H1 (cell line): Measurements from ENCODE around the gene CAMK1. TPM values are rescaled to one million over a fixed set of nuclear protein-coding genes. Genes with fewer than 3 reads are reported as not detected.

Experiments
- CTCF ChIA-PET: fragments of 300-600 bp; sonication (Branson Sonifier 250); formaldehyde crosslinking; loops from one replicate; lab custom pipeline; 2021; ENCODE audit not compliant: partially characterized antibody; lab: Charles Lee
- POLR2A ChIA-PET: fragments of 300-600 bp; sonication (Branson Sonifier 250); formaldehyde crosslinking; loops from one replicate; lab custom pipeline; 2021; ENCODE audit warnings: inconsistent platforms; ENCODE audit not compliant: partially characterized antibody; lab: Charles Lee
- DNase-seq, 2 experiments: peaks; one replicate each; pipeline versions ENCODE4 v3.0.0 to v3.0.0-alpha.2; 2010 to 2022; ENCODE audit warnings: low spot score in 2 of 2, low read depth in 1 of 2, mixed read lengths in 1 of 2
- FAIRE-seq: peaks from 2 replicates; lab custom pipeline; 2011; peaks lifted over from hg19 to GRCh38; lab: Jason Lieb, UNC
- H2AFZ ChIP-seq: 2 replicates; pipeline ENCODE4 v1.8.1; 2012; ENCODE audit warnings: low read length, inconsistent platforms
- H2AK5ac ChIP-seq: 2 replicates; pipeline ENCODE4 v1.6.1; 2013; ENCODE audit warnings: low read depth, low read length
- H2BK120ac ChIP-seq: replicated peaks from 2 replicates; pipeline ENCODE3; 2013; ENCODE audit warnings: low read depth, low read length, inconsistent platforms
- H2BK12ac ChIP-seq: 2 replicates; pipeline ENCODE4 v1.6.1; 2013; ENCODE audit warnings: low read depth, low read length
- H2BK15ac ChIP-seq: 2 replicates; pipeline ENCODE4 v1.6.1; 2013; ENCODE audit warnings: low read length
- H2BK20ac ChIP-seq: 2 replicates; pipeline ENCODE4 v1.6.1; 2013; ENCODE audit warnings: low read length
- H2BK5ac ChIP-seq: 2 replicates; pipeline ENCODE4 v1.6.1; 2013; ENCODE audit warnings: low read depth, low read length
- H3K14ac ChIP-seq: 2 replicates; pipeline ENCODE4 v1.6.1; 2013; ENCODE audit warnings: inconsistent platforms; ENCODE audit not compliant: insufficient read length
- H3K18ac ChIP-seq: 2 replicates; pipeline ENCODE4 v1.6.1; 2013; ENCODE audit warnings: low read length; ENCODE audit errors: extremely low read depth
- H3K23ac ChIP-seq: 2 replicates; pipeline ENCODE4 v1.6.1; 2013; ENCODE audit warnings: inconsistent platforms; ENCODE audit not compliant: insufficient read length
- H3K23me2 ChIP-seq: 2 replicates; pipeline ENCODE4 v1.6.1; 2013; ENCODE audit warnings: low read depth, low read length
- H3K27ac ChIP-seq: 2 replicates; pipeline ENCODE4 v1.6.1; 2011; ENCODE audit warnings: low read depth, low read length, inconsistent platforms
- H3K27me3 ChIP-seq, 4 experiments: replicated peaks in 1 of 4; 1 replicate in 1 of 4; 2 replicates in 3 of 4; pipeline versions ENCODE4 v1.6.1 to v1.8.1; 2011 to 2013; ENCODE audit warnings: low read length in 3 of 4, mild to moderate bottlenecking in 3 of 4, inconsistent platforms in 2 of 4, mixed read lengths in 2 of 4, moderate library complexity in 1 of 4; ENCODE audit not compliant: control insufficient read depth in 3 of 4, insufficient read depth in 3 of 4; ENCODE audit errors: extremely low read depth in 1 of 4
- H3K36me3 ChIP-seq, 4 experiments: 2 replicates each; pipeline versions ENCODE4 v1.6.1 to v1.8.1; 2011 to 2013; ENCODE audit warnings: mild to moderate bottlenecking in 4 of 4, low read length in 3 of 4, moderate library complexity in 2 of 4, control low read depth in 1 of 4, inconsistent platforms in 1 of 4; ENCODE audit not compliant: insufficient read depth in 4 of 4, control insufficient read depth in 2 of 4
- H3K4ac ChIP-seq: replicated peaks from 2 replicates; pipeline ENCODE3; 2013; ENCODE audit warnings: low read length, low read depth, mixed read lengths, inconsistent platforms; ENCODE audit not compliant: insufficient read length
- H3K4me1 ChIP-seq, 4 experiments: replicated peaks in 1 of 4; 1 replicate in 1 of 4; 2 replicates in 3 of 4; pipeline versions ENCODE4 v1.6.1 to v1.8.1; 2011 to 2013; ENCODE audit warnings: low read length in 3 of 4, inconsistent platforms in 2 of 4, mixed read lengths in 1 of 4; ENCODE audit not compliant: insufficient read depth in 4 of 4, control insufficient read depth in 3 of 4
- H3K4me2 ChIP-seq, 2 experiments: 2 replicates each; pipeline versions ENCODE4 v1.6.1 to v1.8.1; 2011 to 2013; ENCODE audit warnings: low read depth in 2 of 2, low read length in 2 of 2, control low read depth in 1 of 2, inconsistent platforms in 1 of 2, mild to moderate bottlenecking in 1 of 2; ENCODE audit not compliant: insufficient read depth in 1 of 2
- H3K4me3 ChIP-seq, 4 experiments: fragments of 200-600, 300-600 bp in 1 of 4; sonication (generic), shearing (Covaris generic), sonication (Bioruptor Twin) in 1 of 4; 2 replicates each; pipeline versions ENCODE4 v1.5.1 to v1.8.1; 2011 to 2016; ENCODE audit warnings: low read length in 4 of 4, low read depth in 3 of 4, control low read depth in 2 of 4, inconsistent platforms in 2 of 4, mild to moderate bottlenecking in 2 of 4, mixed read lengths in 1 of 4, moderate library complexity in 1 of 4; ENCODE audit not compliant: insufficient read depth in 2 of 4; ENCODE audit errors: extremely low read depth in 1 of 4
- H3K56ac ChIP-seq: replicated peaks from 2 replicates; pipeline ENCODE3; 2013; ENCODE audit warnings: low read depth, mild to moderate bottlenecking, mixed read lengths, low read length, inconsistent platforms; ENCODE audit not compliant: insufficient read length
- H3K79me1 ChIP-seq: 2 replicates; pipeline ENCODE4 v1.6.1; 2013; ENCODE audit warnings: low read depth, low read length, control low read depth
- H3K79me2 ChIP-seq, 2 experiments: 2 replicates each; pipeline versions ENCODE4 v1.6.1 to v1.8.1; 2012 to 2013; ENCODE audit warnings: low read length in 2 of 2, mild to moderate bottlenecking in 2 of 2, inconsistent platforms in 1 of 2; ENCODE audit not compliant: insufficient read depth in 2 of 2, control insufficient read depth in 1 of 2
- H3K9ac ChIP-seq, 4 experiments: replicated peaks in 1 of 4; 1 replicate in 1 of 4; 2 replicates in 3 of 4; pipeline versions ENCODE4 v1.6.1 to v1.8.1; 2011 to 2013; ENCODE audit warnings: low read depth in 3 of 4, low read length in 3 of 4, control low read depth in 2 of 4, mild to moderate bottlenecking in 2 of 4, moderate library complexity in 2 of 4, inconsistent platforms in 1 of 4; ENCODE audit errors: extremely low read depth in 1 of 4
- H3K9me3 ChIP-seq, 2 experiments: 2 replicates each; pipeline versions ENCODE4 v1.6.1 to v1.8.1; 2012 to 2013; ENCODE audit warnings: mild to moderate bottlenecking in 2 of 2, moderate library complexity in 2 of 2, control low read depth in 1 of 2, inconsistent platforms in 1 of 2, low read depth in 1 of 2, low read length in 1 of 2, mixed read lengths in 1 of 2; ENCODE audit not compliant: insufficient read depth in 2 of 2
- H4K20me1 ChIP-seq, 2 experiments: replicated peaks in 1 of 2; 2 replicates each; pipeline versions ENCODE3 to v1.8.1; 2011 to 2013; ENCODE audit warnings: inconsistent platforms in 2 of 2, low read length in 2 of 2, mild to moderate bottlenecking in 1 of 2; ENCODE audit not compliant: insufficient read depth in 2 of 2, control insufficient read depth in 1 of 2
- H4K5ac ChIP-seq: 2 replicates; pipeline ENCODE4 v1.6.1; 2013; ENCODE audit warnings: low read length, low read depth, mixed read lengths, inconsistent platforms; ENCODE audit not compliant: insufficient read length
- H4K8ac ChIP-seq: 2 replicates; pipeline ENCODE4 v1.8.0; 2013; ENCODE audit warnings: mild to moderate bottlenecking, moderate library complexity, low read length, inconsistent platforms; ENCODE audit not compliant: insufficient read depth; ENCODE audit errors: extremely low read depth
- H4K91ac ChIP-seq: replicated peaks from 2 replicates; pipeline ENCODE3; 2013; ENCODE audit warnings: low read length, mixed read lengths, inconsistent platforms; ENCODE audit not compliant: insufficient read length
- GABPA ChIP-seq: IDR thresholded peaks from 2 replicates; pipeline ENCODE4 v1.6.1; 2011; ENCODE audit warnings: mild to moderate bottlenecking, low read length, moderate library complexity, borderline replicate concordance; ENCODE audit not compliant: insufficient read depth
- KDM1A ChIP-seq: fragments of 200-600, 300-600 bp; sonication (generic); IDR thresholded peaks from 2 replicates; pipeline ENCODE4 v1.7.1; 2016; ENCODE audit warnings: mild to moderate bottlenecking, low read length, borderline replicate concordance
- NANOG ChIP-seq: IDR thresholded peaks from 2 replicates; pipeline ENCODE4 v1.6.1; 2011; ENCODE audit warnings: low read length, low read depth, mild to moderate bottlenecking, inconsistent platforms; ENCODE audit not compliant: insufficient read depth, poor library complexity, severe bottlenecking
- SAP30 ChIP-seq: fragments of 300-600 bp; sonication (generic); IDR thresholded peaks from 2 replicates; pipeline ENCODE4 v1.7.1; 2012; ENCODE audit warnings: low read length, moderate library complexity, mild to moderate bottlenecking, inconsistent platforms; ENCODE audit not compliant: insufficient read depth, insufficient replicate concordance
- SIRT6 ChIP-seq: IDR thresholded peaks from one replicate; pipeline ENCODE4 v1.7.1; 2012; ENCODE audit warnings: low read length, inconsistent platforms
- SP2 ChIP-seq: IDR thresholded peaks from 2 replicates; pipeline ENCODE4 v1.6.1; 2012; ENCODE audit warnings: mild to moderate bottlenecking, low read length, inconsistent platforms
- SP4 ChIP-seq: IDR thresholded peaks from 2 replicates; pipeline ENCODE4 v1.6.1; 2012; ENCODE audit warnings: low read length, inconsistent platforms
- SRF ChIP-seq: IDR thresholded peaks from 2 replicates; pipeline ENCODE4 v1.6.1; 2011; ENCODE audit warnings: mild to moderate bottlenecking, low read depth, low read length, moderate library complexity
- TBP ChIP-seq: IDR thresholded peaks from 2 replicates; pipeline ENCODE4 v1.6.1; 2011; ENCODE audit warnings: low read depth, low read length, improper control_type of control experiment
- WGBS, 2 experiments: shearing (Covaris generic) in 1 of 2; methylation state at CpG; one replicate each; pipeline versions ENCODE4 v1.1.6 to v1.1.7; 2013 to 2015; ENCODE audit warnings: low lambda C conversion rate in 2 of 2, mixed read lengths in 2 of 2, inconsistent platforms in 1 of 2, low coverage in 1 of 2, missing lambda C conversion rate in 1 of 2; ENCODE audit not compliant: insufficient replicate concordance in 2 of 2, insufficient coverage in 1 of 2, insufficient read length in 1 of 2; ENCODE audit errors: extremely low coverage in 1 of 2, missing lambda C conversion rate in 1 of 2; 5-methylcytosine and 5-hydroxymethylcytosine counted together
- polyA plus RNA-seq, 7 experiments: library from polyadenylated mRNA; depleted of rRNA in 3 of 7; stranded (reverse) in 5 of 7; unstranded in 2 of 7; fragments of >200 nt in 5 of 7; fragments of 200-250 nt in 2 of 7; gene quantifications; 1 replicate in 5 of 7; 2 replicates in 1 of 7; 4 replicates in 1 of 7; pipeline versions ENCODE4 v1.2.1 to v1.2.3, GENCODE V29; 2011 to 2013; ENCODE audit warnings: missing spikeins in 2 of 7, mixed read lengths in 2 of 7
- total RNA-seq: library from RNA; stranded (reverse); fragmentation: NEBNext Ultra II Directional; extraction: Animal tissue kit (Norgen Biotek cat#: 25700); gene quantifications from 2 replicates; pipeline ENCODE4 v1.2.1, GENCODE V29; 2021
- TF ChIP-seq, protein P1 (sequence below): IDR thresholded peaks from 2 replicates; pipeline ENCODE4 v1.6.1; 2011; ENCODE audit warnings: low read depth, mild to moderate bottlenecking, low read length; ENCODE audit not compliant: insufficient read depth

The CAMK1 gene
- total and polyA plus RNA-seq, 2 of the 8 experiments (the other 6 are each of a cell fraction or from before 2014, with no cell fraction given): 4.9 to 5.1 TPM

DNA sequence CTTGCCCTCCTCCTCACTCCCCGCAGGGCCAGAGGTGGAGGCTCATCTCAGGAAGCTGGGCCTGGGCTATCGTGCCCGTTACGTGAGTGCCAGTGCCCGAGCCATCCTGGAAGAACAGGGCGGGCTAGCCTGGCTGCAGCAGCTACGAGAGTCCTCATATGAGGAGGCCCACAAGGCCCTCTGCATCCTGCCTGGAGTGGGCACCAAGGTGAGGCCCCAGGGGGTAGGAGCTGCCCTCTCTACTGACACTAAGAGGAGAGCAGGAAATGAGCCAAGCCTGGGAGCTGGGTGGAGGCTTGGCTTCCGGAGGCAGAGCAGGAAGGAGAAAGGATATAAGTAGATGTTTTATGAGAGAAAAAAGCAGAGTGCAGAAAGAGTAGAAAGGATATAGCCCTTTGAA, 15.1 kb downstream of the CAMK1 start:
- no peak overlapping the region for H2AK5ac ChIP-seq
- H3K4ac ChIP-seq: no peak overlapping the region
- H3K56ac ChIP-seq: no peak overlapping the region
- no peak overlapping the region for H4K8ac ChIP-seq
- FAIRE-seq (no peak), DNase-seq (no peak)
- ChIA-PET CTCF (interaction anchor here (3.0 kb wide), 1 partner anchor 28 kb away, joined by 10 read pairs; no protein-coding TSS in a partner anchor), POLR2A (interaction anchor here (1.5 to 6.8 kb wide), 3 partner anchors 9 to 14 kb away, joined by 4 to 43 read pairs (median 31); partner anchors contain the start of gene CAMK1)
- no peak overlapping the region for H4K91ac ChIP-seq
- H3K27me3 ChIP-seq: no peaks in the 10 kb centered on the region
- no peak overlapping the region for H2BK5ac ChIP-seq
- H3K4me2 ChIP-seq: no peak overlapping the region
- no peak for TF ChIP-seq GABPA
- TF ChIP-seq SP4: no peak
- no peak for TF ChIP-seq KDM1A
- TF ChIP-seq SP2: no peak
- TF ChIP-seq SRF: no peak
- TF ChIP-seq, protein P1, sequence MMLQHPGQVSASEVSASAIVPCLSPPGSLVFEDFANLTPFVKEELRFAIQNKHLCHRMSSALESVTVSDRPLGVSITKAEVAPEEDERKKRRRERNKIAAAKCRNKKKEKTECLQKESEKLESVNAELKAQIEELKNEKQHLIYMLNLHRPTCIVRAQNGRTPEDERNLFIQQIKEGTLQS: no peak
- TF ChIP-seq NANOG: no peak
- TF ChIP-seq SAP30: no peak
- TF ChIP-seq SIRT6: no peak
- TF ChIP-seq TBP: no peak
- H2BK12ac ChIP-seq: no peak overlapping the region
- peaks cover 0 to 11% of the 10 kb centered on the region in 2 experiments; a peak in 2 of 4 replicates for H3K79me2 ChIP-seq
- no peak overlapping the region for H3K23ac ChIP-seq
- no peak overlapping the region for H2BK120ac ChIP-seq
- WGBS, 2 experiments: 94% methylated on average over 8 of the region's 8 CpGs; no CpG with 5 or more reads in 1 of the 2 experiments
- H4K5ac ChIP-seq: no peak overlapping the region
- no peak overlapping the region for H3K14ac ChIP-seq
- H2BK20ac ChIP-seq: no peak overlapping the region
- H3K27ac ChIP-seq: no peak overlapping the region
- peaks cover 3 to 50% (median 29%) of the 10 kb centered on the region in 4 experiments for H3K36me3 ChIP-seq
- H4K20me1 ChIP-seq: peaks cover 0 to 12% of the 10 kb centered on the region in 2 experiments
- peaks cover 7% of the 10 kb centered on the region for H3K79me1 ChIP-seq
- H2BK15ac ChIP-seq: no peak overlapping the region
- no peak overlapping the region for H3K18ac ChIP-seq
- H3K4me1 ChIP-seq: peaks cover 0 to 6% (median 4%) of the 10 kb centered on the region in 4 experiments; a peak in 4 of 7 replicates
- H3K4me3 ChIP-seq: no peak overlapping the region
- H3K23me2 ChIP-seq: peaks cover 2% of the 10 kb centered on the region
- no peaks in the 10 kb centered on the region for H3K9me3 ChIP-seq
- no peak overlapping the region for H3K9ac ChIP-seq
- H2AFZ ChIP-seq: no peak overlapping the region
